ENCODE results near the gene FIG4.

- no peak for TF ChIP-seq POLR2A (IDR thresholded peaks at IDR 0.05)
- no peak for TF ChIP-seq CTCF (IDR thresholded peaks at IDR 0.05)
Observed at GRCh38 chr6:109801794-109802193, 110.7 kb downstream of the FIG4 start.

Data from gastroesophageal sphincter (tissue), 3 donors.